GM12878 (cell line): Measurements from ENCODE around the gene NSDHL. TPM values are rescaled to one million over a fixed set of nuclear protein-coding genes. Genes with fewer than 3 reads are reported as not detected.

ENCODE experiments used
- ATAC-seq: fragments of 200-7000 bp; cut with Tn5 transposase; 3 replicates; pipeline ENCODE4 v1.9.1; 2020; ENCODE audit warnings: mild to moderate bottlenecking, moderate library complexity
- BruUV-seq: library from RNA; stranded (reverse); fragments of 400-500 nt; replicated peaks from 2 replicates; lab custom pipeline; 2021; lab: Mats Ljungman, UMichigan
- CTCF ChIA-PET: fragments of 300-600 bp; sonication (Branson Sonifier 250); formaldehyde crosslinking; extraction: SDS; loops from one replicate; lab custom pipeline; 2021; ENCODE audit warnings: inconsistent platforms; lab: Yijun Ruan, JAX
- POLR2A ChIA-PET: fragments of 350-600 bp; formaldehyde crosslinking; extraction: SDS; loops from one replicate; lab custom pipeline; 2021; ENCODE audit warnings: inconsistent platforms; lab: Charles Lee
- RAD21 ChIA-PET: fragments of 300-600 bp; sonication (Branson Sonifier 250); formaldehyde crosslinking; loops from one replicate; lab custom pipeline; 2023; ENCODE audit warnings: antibody characterized with exemption; ENCODE audit not compliant: unreplicated experiment; lab: Charles Lee
- SMC1A ChIA-PET: fragments of 300-600 bp; sonication (Branson Sonifier 250); formaldehyde crosslinking; loops from one replicate; lab custom pipeline; 2023; ENCODE audit not compliant: unreplicated experiment, uncharacterized antibody; lab: Charles Lee
- DNase-seq: peaks from one replicate; pipeline ENCODE4 v3.0.0-alpha.2; 2011; ENCODE audit warnings: low read depth, low spot score
- FAIRE-seq: peaks from 3 replicates; lab custom pipeline; 2011; peaks lifted over from hg19 to GRCh38; lab: Jason Lieb, UNC
- H2AFZ ChIP-seq: 2 replicates; pipeline ENCODE4 v1.6.0; 2011; ENCODE audit warnings: low read depth, low read length, control low read depth; ENCODE audit not compliant: control insufficient read depth
- H3K27ac ChIP-seq: 2 replicates; pipeline ENCODE4 v1.5.1; 2011; ENCODE audit warnings: control low read depth; ENCODE audit not compliant: control insufficient read depth, insufficient read depth
- H3K27me3 ChIP-seq, 2 experiments: replicated peaks in 1 of 2; 2 replicates each; pipeline versions ENCODE4 v1.6.0 to v1.6.1; 2011; ENCODE audit warnings: low read length in 1 of 2; ENCODE audit not compliant: control insufficient read depth in 2 of 2, insufficient read depth in 2 of 2
- H3K36me3 ChIP-seq, 2 experiments: 2 replicates each; pipeline ENCODE4 v1.5.1; 2011; ENCODE audit warnings: low read length in 1 of 2; ENCODE audit not compliant: control insufficient read depth in 2 of 2, insufficient read depth in 2 of 2
- H3K4me1 ChIP-seq: 2 replicates; pipeline ENCODE4 v1.6.1; 2011; ENCODE audit warnings: mild to moderate bottlenecking, low read length, moderate library complexity, mixed read lengths; ENCODE audit not compliant: control insufficient read depth, insufficient read depth
- H3K4me2 ChIP-seq: 2 replicates; pipeline ENCODE4 v1.6.0; 2011; ENCODE audit warnings: control low read depth; ENCODE audit not compliant: control insufficient read depth, insufficient read depth
- H3K4me3 ChIP-seq: fragments of 200-600 bp; sonication (generic); 2 replicates; pipeline ENCODE4 v1.5.1; 2016
- H3K79me2 ChIP-seq: 2 replicates; pipeline ENCODE4 v1.6.0; 2011; ENCODE audit warnings: low read length; ENCODE audit not compliant: control insufficient read depth, insufficient read depth
- H3K9ac ChIP-seq: 2 replicates; pipeline ENCODE4 v1.8.0; 2011; ENCODE audit warnings: low read length, control low read depth, mixed read lengths; ENCODE audit not compliant: control insufficient read depth, insufficient read depth
- H3K9me3 ChIP-seq: replicated peaks from 3 replicates; pipeline ENCODE4 v1.5.1; 2011; ENCODE audit warnings: mild to moderate bottlenecking, low read length; ENCODE audit not compliant: control insufficient read depth, insufficient read depth
- H4K20me1 ChIP-seq: 2 replicates; pipeline ENCODE4 v1.6.0; 2011; ENCODE audit not compliant: control insufficient read depth, insufficient read depth
- ASH2L ChIP-seq: fragments of 300-600, 200-600 bp; sonication (generic); IDR thresholded peaks from 2 replicates; pipeline ENCODE4 v1.6.1; 2017; ENCODE audit warnings: low read depth, mild to moderate bottlenecking, borderline replicate concordance
- CEBPB ChIP-seq, 2 experiments: fragments of 150-350 bp in 1 of 2; IDR thresholded peaks; 2 replicates each; pipeline ENCODE4 v1.6.1; 2012 to 2014; ENCODE audit warnings: low read depth in 2 of 2, low read length in 2 of 2, borderline replicate concordance in 1 of 2, inconsistent platforms in 1 of 2
- EZH2 ChIP-seq: IDR thresholded peaks from 2 replicates; pipeline ENCODE4 v1.6.1; 2012; ENCODE audit warnings: low read depth, mild to moderate bottlenecking, control low read depth, inconsistent platforms, low read length, borderline replicate concordance; ENCODE audit not compliant: control insufficient read depth
- GATAD2B ChIP-seq: fragments of 450-650 bp; conservative IDR thresholded peaks from 2 replicates; pipeline ENCODE4 v1.6.1; 2017; ENCODE audit warnings: low read depth, mild to moderate bottlenecking, moderate library complexity
- KLF5 ChIP-seq: fragments of 450-650 bp; IDR thresholded peaks from 2 replicates; pipeline ENCODE4 v1.6.1; 2014; ENCODE audit warnings: mild to moderate bottlenecking; ENCODE audit not compliant: partially characterized antibody
- MTA2 ChIP-seq: fragments of 450-650 bp; IDR thresholded peaks from 2 replicates; pipeline ENCODE4 v1.6.1; 2016; ENCODE audit warnings: low read depth, mild to moderate bottlenecking, moderate library complexity
- POLR2AphosphoS2 ChIP-seq: IDR thresholded peaks from 2 replicates; pipeline ENCODE4 v1.6.1; 2011; ENCODE audit warnings: low read depth, mild to moderate bottlenecking, low read length, improper control_type of control experiment, moderate library complexity
- RELB ChIP-seq: fragments of 450-650 bp; IDR thresholded peaks from 2 replicates; pipeline ENCODE4 v1.6.1; 2017; ENCODE audit warnings: low read depth, mild to moderate bottlenecking, moderate library complexity
- RUNX3 ChIP-seq: IDR thresholded peaks from 2 replicates; pipeline ENCODE4 v1.6.1; 2012; ENCODE audit warnings: low read length, inconsistent platforms
- SP1 ChIP-seq: IDR thresholded peaks from one replicate; pipeline ENCODE4 v1.6.1; 2011; ENCODE audit warnings: low read depth, low read length
- SUZ12 ChIP-seq: fragments of 200-600 bp; sonication (generic); IDR thresholded peaks from one replicate; pipeline ENCODE4 v1.6.1; 2018; ENCODE audit warnings: antibody characterized with exemption, mild to moderate bottlenecking; ENCODE audit not compliant: unreplicated experiment
- TAF1 ChIP-seq: IDR thresholded peaks from 2 replicates; pipeline ENCODE4 v1.6.1; 2011; ENCODE audit warnings: mild to moderate bottlenecking, low read depth, low read length, borderline replicate concordance
- TCF3 ChIP-seq: IDR thresholded peaks from 2 replicates; pipeline ENCODE4 v1.6.1; 2012; ENCODE audit warnings: low read depth, mild to moderate bottlenecking, low read length, borderline replicate concordance; ENCODE audit not compliant: insufficient read depth
- YY1 ChIP-seq: IDR thresholded peaks from 2 replicates; pipeline ENCODE4 v1.6.1; 2011; ENCODE audit warnings: low read depth, mild to moderate bottlenecking, low read length
- ZBED1 ChIP-seq: IDR thresholded peaks from 2 replicates; pipeline ENCODE4 v1.6.1; 2016; ENCODE audit warnings: borderline replicate concordance
- WGBS: methylation state at CpG from one replicate; pipeline ENCODE4 v1.1.6; 2016; ENCODE audit warnings: low lambda C conversion rate; ENCODE audit not compliant: insufficient replicate concordance, insufficient coverage; ENCODE audit errors: missing lambda C conversion rate; 5-methylcytosine and 5-hydroxymethylcytosine counted together
- in situ Hi-C: fragments of 300-500 bp; cut with MboI; formaldehyde crosslinking; loops from 9 replicates; pipeline ENCODE4 v1.14.3; 2018; ENCODE audit warnings: mixed read lengths
- intact Hi-C: fragments of 100-400 bp; cut with micrococcal nuclease; formaldehyde crosslinking; loops from one replicate; pipeline ENCODE4 v1.14.2; 2022; ENCODE audit not compliant: unreplicated experiment
- polyA plus RNA-seq, 11 experiments: library from polyadenylated mRNA; depleted of rRNA in 4 of 11; unstranded in 6 of 11; stranded (reverse) in 5 of 11; fragments of >200 nt; fragmentation: Nextera tagmentation in 4 of 11; fragmentation: Illumina TruSeq in 1 of 11; extraction: Ambion mirVana in 4 of 11; extraction: Trizol in 1 of 11; gene quantifications; 1 replicate in 1 of 11; 2 replicates in 10 of 11; pipeline versions ENCODE4 v1.2.1 to v1.2.3, GENCODE V29; 2011 to 2016; ENCODE audit warnings: inconsistent platforms in 2 of 11, missing spikeins in 2 of 11, low read depth in 1 of 11
- total RNA-seq, 4 experiments: library from RNA; depleted of rRNA in 3 of 4; stranded (reverse); fragments of >200 nt in 3 of 4; fragmentation: Illumina TruSeq in 1 of 4; extraction: Trizol in 1 of 4; gene quantifications; 2 replicates each; pipeline versions ENCODE4 v1.2.1 to v1.2.3, GENCODE V29; 2013 to 2021
- TF ChIP-seq, protein P1 (sequence below): fragments of 450-650 bp; IDR thresholded peaks from 2 replicates; pipeline ENCODE4 v1.6.1; 2017; ENCODE audit warnings: borderline replicate concordance

Gene NSDHL
- total and polyA plus RNA-seq, 10 of the 15 experiments (the other 5 are each of a cell fraction or from before 2014, with no cell fraction given): 16.9 to 37.1 (median 26.9) TPM

DNA sequence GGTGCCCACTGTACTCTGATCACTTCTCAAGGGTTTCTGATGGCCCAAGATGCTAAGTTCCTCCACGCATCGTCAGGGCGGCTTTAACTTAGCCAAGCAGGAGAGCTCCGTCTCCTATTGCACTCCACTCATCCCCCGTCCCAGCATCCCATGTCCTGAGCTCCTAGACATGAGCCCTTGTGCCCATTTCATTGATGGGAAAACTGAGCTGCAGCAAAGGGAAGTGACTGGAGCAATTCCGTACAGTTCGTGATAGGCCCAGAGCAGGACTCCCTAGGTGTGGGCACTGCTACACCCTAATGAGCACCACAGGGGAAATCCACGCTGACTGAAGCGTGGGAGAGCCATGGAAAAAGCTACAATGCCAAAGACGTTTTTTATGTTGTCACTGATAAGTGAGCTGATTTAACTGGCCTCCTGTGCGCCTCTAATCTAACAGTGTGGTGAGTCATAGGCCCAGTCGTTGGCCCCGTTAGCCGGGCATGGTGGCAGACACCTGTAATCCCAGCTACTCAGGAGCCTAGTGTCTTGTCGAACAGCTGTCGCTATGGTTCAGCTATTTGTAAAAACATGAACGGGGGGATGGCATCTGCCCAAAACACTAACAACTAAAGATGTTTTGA is 14.9 kb downstream of the NSDHL start:
- ChIA-PET RAD21 (no interaction called here), POLR2A (no interaction called here), CTCF (no interaction called here), SMC1A (no interaction called here)
- H3K4me2 ChIP-seq: no peak overlapping the region
- no peak overlapping the region for H2AFZ ChIP-seq
- H3K27me3 ChIP-seq: no peaks in the 10 kb centered on the region
- no peaks in the 10 kb centered on the region for H3K9me3 ChIP-seq
- H4K20me1 ChIP-seq: no peaks in the 10 kb centered on the region
- no peaks in the 10 kb centered on the region for H3K4me1 ChIP-seq
- no peak for FAIRE-seq
- TF ChIP-seq ASH2L (no peak), POLR2AphosphoS2 (no peak), SUZ12 (no peak), SP1 (no peak), TCF3 (no peak), EZH2 (no peak), TAF1 (no peak), ZBED1 (no peak), RUNX3 (no peak), CEBPB (IDR thresholded peaks at IDR 0.05; ENCODE audit: borderline replicate concordance in 1 of 2, low read depth in 2 of 2, low read length in 2 of 2) (no peak), MTA2 (no peak), GATAD2B (no peak), YY1 (no peak), KLF5 (no peak), RELB (no peak)
- TF ChIP-seq, protein P1, sequence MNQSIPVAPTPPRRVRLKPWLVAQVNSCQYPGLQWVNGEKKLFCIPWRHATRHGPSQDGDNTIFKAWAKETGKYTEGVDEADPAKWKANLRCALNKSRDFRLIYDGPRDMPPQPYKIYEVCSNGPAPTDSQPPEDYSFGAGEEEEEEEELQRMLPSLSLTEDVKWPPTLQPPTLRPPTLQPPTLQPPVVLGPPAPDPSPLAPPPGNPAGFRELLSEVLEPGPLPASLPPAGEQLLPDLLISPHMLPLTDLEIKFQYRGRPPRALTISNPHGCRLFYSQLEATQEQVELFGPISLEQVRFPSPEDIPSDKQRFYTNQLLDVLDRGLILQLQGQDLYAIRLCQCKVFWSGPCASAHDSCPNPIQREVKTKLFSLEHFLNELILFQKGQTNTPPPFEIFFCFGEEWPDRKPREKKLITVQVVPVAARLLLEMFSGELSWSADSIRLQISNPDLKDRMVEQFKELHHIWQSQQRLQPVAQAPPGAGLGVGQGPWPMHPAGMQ: no peak
- TF ChIP-seq, all 136 proteins: peak for 0
- no peak overlapping the region for H3K4me3 ChIP-seq
- no peak overlapping the region for H3K9ac ChIP-seq
- in situ Hi-C loops: no loop called here
- intact Hi-C loops: no loop called here
- no peaks in the 10 kb centered on the region; the same call in 1 of the 2 replicates for H3K79me2 ChIP-seq
- no TSS peak for BruUV-seq
- ATAC-seq: no peak
- 0 out of 4 replicates have a peak, but pooled peaks cover 0 to 3% of the 10 kb centered on the region in 2 experiments for H3K36me3 ChIP-seq
- 73% methylated on average over 17 of the region's 17 CpGs for WGBS
- no peak for DNase-seq
- H3K27ac ChIP-seq: no peak overlapping the region
